Pancreas (tissue), 10 donors: Measurements from ENCODE around the gene NECTIN1. TPM values are rescaled to one million over a fixed set of nuclear protein-coding genes. Genes with fewer than 3 reads are reported as not detected.
A peak's percentile ranks its signal among the peaks of the same experiment; 100 is the strongest.

Experiments
- ATAC-seq, 4 donors: fragments of 200-7000 bp; cut with Tn5 transposase; one replicate each; pipeline versions ENCODE4 v1.8.0 to v1.9.1; 2020; ENCODE audit warnings: mild to moderate bottlenecking in 4 of 4, moderate library complexity in 4 of 4
- DNase-seq, 6 donors: peaks; one replicate each; pipeline ENCODE4 v3.0.0-alpha.2; 2020
- FAIRE-seq: peaks from 2 replicates; lab custom pipeline; 2012; peaks lifted over from hg19 to GRCh38; lab: Jason Lieb, UNC
- H3K27ac ChIP-seq, 4 donors: fragments of 200-600 bp; sonication (generic); 1 replicate in 3 of 4; 2 replicates in 1 of 4; pipeline versions ENCODE4 v1.5.0 to v1.8.0; 2020
- H3K27me3 ChIP-seq, 4 donors: fragments of 200-600 bp; one replicate each; pipeline ENCODE4 v1.8.0; 2021
- H3K36me3 ChIP-seq, 3 donors: fragments of 200-600 bp; sonication (generic) in 1 of 3; one replicate each; pipeline versions ENCODE4 v1.5.0 to v1.8.0; 2020 to 2021
- H3K4me1 ChIP-seq, 3 donors: fragments of 200-600 bp; one replicate each; pipeline ENCODE4 v1.8.0; 2021
- H3K4me3 ChIP-seq, 4 donors: fragments of 200-600 bp; sonication (generic) in 2 of 4; one replicate each; pipeline versions ENCODE4 v1.5.0 to v1.8.0; 2020 to 2021
- H3K9me3 ChIP-seq, 4 donors: fragments of 200-600 bp; one replicate each; pipeline ENCODE4 v1.8.0; 2021
- CTCF ChIP-seq, 4 donors: fragments of 200-600 bp; sonication (generic) in 3 of 4; IDR thresholded peaks; one replicate each; pipeline versions ENCODE4 v1.5.0 to v1.8.0; 2021; ENCODE audit warnings: antibody characterized with exemption in 4 of 4
- WGBS, 2 donors: extraction: QIAGEN DNeasy Blood & Tissue Kit; methylation state at CpG; one replicate each; pipeline ENCODE4 v1.1.7; 2013; 5-methylcytosine and 5-hydroxymethylcytosine counted together
- intact Hi-C, 3 donors: fragments of 100-400 bp; cut with DNase I; formaldehyde crosslinking; loops; one replicate each; pipeline versions ENCODE4 v1.11.1 to v1.14.2; 2022
- polyA plus RNA-seq, 2 donors: library from polyadenylated mRNA; stranded (reverse); fragments of 200-250 nt; gene quantifications; one replicate each; pipeline ENCODE4 v1.2.3, GENCODE V29; 2013
- total RNA-seq, 6 donors: library from RNA; stranded (reverse); fragmentation: NEBNext Ultra II Directional in 4 of 6; extraction: Animal tissue kit (Norgen Biotek cat#: 25700) in 4 of 6; gene quantifications; one replicate each; pipeline versions ENCODE4 v1.2.1 to v1.2.4, GENCODE V29; 2021 to 2023
- donor health status: healthy with polysubstance abuse.
- donor health status: DM: no; HTN: no; CAD: no; lungs with moderate emphysema.
- donor health status: DM: no; HTN: no; CAD: no.
- donor health status: control.
- donor health status: control.
- donor health status: Bipolar disorder and iron deficiency.
- donor health status: DM: yes; HTN: yes; CAD: no.
- donor health status: DM: no; HTN: no; CAD: no.
- donor health status: DM: no; HTN: no; CAD: no.
- donor health status: DM: yes; HTN: yes; CAD: no.

Gene NECTIN1
- total and polyA plus RNA-seq, 8 donors = 7.9 to 24.7 (median 19.0) TPM

- H3K4me3 ChIP-seq = no peak overlapping the region
- DNase-seq (no peak), FAIRE-seq (no peak), ATAC-seq (peak in 1 of 4 donors; percentile 47)
- intact Hi-C loops = no loop called here
- H3K27me3 ChIP-seq = no peaks in the 10 kb centered on the region
- H3K27ac ChIP-seq = no peak overlapping the region
- WGBS, 2 donors = 79 to 82% methylated on average over 19 of the region's 19 CpGs
- H3K4me1 ChIP-seq = no peaks in the 10 kb centered on the region
- no peaks in the 10 kb centered on the region for H3K9me3 ChIP-seq
- no peaks in the 10 kb centered on the region for H3K36me3 ChIP-seq
- TF ChIP-seq CTCF (IDR thresholded peaks at IDR 0.05) = no peak
Observed at GRCh38 chr11:119625206-119625978, 103.6 kb downstream of the NECTIN1 start.

GRCh38 chr11:119624629-119625028 lies 104.4 kb downstream of the NECTIN1 start:
- H3K27ac ChIP-seq = no peak overlapping the region
- H3K4me3 ChIP-seq = no peak overlapping the region
- intact Hi-C loops = no loop called here
- DNase-seq (no peak), ATAC-seq (no peak), FAIRE-seq (no peak)
- H3K27me3 ChIP-seq = no peaks in the 10 kb centered on the region
- 87 to 91% methylated on average over 6 of the region's 6 CpGs for WGBS, 2 donors
- no peaks in the 10 kb centered on the region for H3K9me3 ChIP-seq
- no peaks in the 10 kb centered on the region for H3K4me1 ChIP-seq
- no peaks in the 10 kb centered on the region for H3K36me3 ChIP-seq
- no peak for TF ChIP-seq CTCF (IDR thresholded peaks at IDR 0.05)

- no peaks in the 10 kb centered on the region for H3K9me3 ChIP-seq
- FAIRE-seq (no peak), ATAC-seq (peak in 1 of 4 donors; percentile 31), DNase-seq (peak in 1 of 6 donors; percentile 64)
- TF ChIP-seq CTCF (IDR thresholded peaks at IDR 0.05) = peak in 3 of 4 donors; percentile 24 to 39 (median 38)
- no peak overlapping the region for H3K27ac ChIP-seq
- WGBS, 2 donors = 41 to 43% methylated on average over 9 of the region's 9 CpGs
- intact Hi-C loops = no loop called here
- no peaks in the 10 kb centered on the region for H3K27me3 ChIP-seq
- no peaks in the 10 kb centered on the region for H3K36me3 ChIP-seq
- no peaks in the 10 kb centered on the region for H3K4me1 ChIP-seq
- H3K4me3 ChIP-seq = no peak overlapping the region
Observed at GRCh38 chr11:119624102-119624615, 104.8 kb downstream of the NECTIN1 start.

GRCh38 chr11:119623682-119624081 lies 105.3 kb downstream of the NECTIN1 start:
- H3K27ac ChIP-seq = no peak overlapping the region
- DNase-seq (no peak), FAIRE-seq (no peak), ATAC-seq (peak in 1 of 4 donors; percentile 57)
- no peaks in the 10 kb centered on the region for H3K36me3 ChIP-seq
- intact Hi-C loops = no loop called here
- no peaks in the 10 kb centered on the region for H3K4me1 ChIP-seq
- H3K27me3 ChIP-seq = no peaks in the 10 kb centered on the region
- TF ChIP-seq CTCF (IDR thresholded peaks at IDR 0.05) = no peak
- WGBS, 2 donors = 50 to 63% methylated on average over 5 of the region's 5 CpGs
- H3K4me3 ChIP-seq = no peak overlapping the region
- no peaks in the 10 kb centered on the region for H3K9me3 ChIP-seq
